ENCODE data around the gene TRPM3. TPM values are rescaled to one million over a fixed set of nuclear protein-coding genes. Genes with fewer than 3 reads are reported as not detected.

The TRPM3 gene
- total RNA-seq, 4 donors from 2014 or later: 5.2 to 8.1 (median 7.3) TPM

GRCh38 chr9:71119746-71120145 is 1.7 kb downstream of the TRPM3 start:
- DNase-seq (ENCODE audit: low spot score in 2 of 2): no peak
- Histone ChIP-seq H3K4me1 (peaks cover 0 to 13% (median 0%) of the 10 kb centered on the region in 4 donors), H3K27me3 (peaks cover 0 to 21% of the 10 kb centered on the region in 2 donors), H3K4me3 (no peak overlapping the region), H3K36me3 (no peaks in the 10 kb centered on the region), H3K27ac (no peak overlapping the region), H3K9me3 (no peaks in the 10 kb centered on the region)
- TF ChIP-seq POLR2A (IDR thresholded peaks at IDR 0.05): no peak
- no peak for TF ChIP-seq CTCF (IDR thresholded peaks at IDR 0.05)
- no peak for TF ChIP-seq EP300 (IDR thresholded peaks at IDR 0.05)
- 66 to 76% methylated on average over 2 of the region's 2 CpGs for WGBS, 2 donors

GRCh38 chr9:71118324-71118723 is 3.1 kb downstream of the TRPM3 start:
- H3K36me3 ChIP-seq: no peaks in the 10 kb centered on the region
- TF ChIP-seq CTCF (IDR thresholded peaks at IDR 0.05) (no peak), EP300 (IDR thresholded peaks at IDR 0.05) (no peak), POLR2A (IDR thresholded peaks at IDR 0.05) (no peak)

GRCh38 chr9:71115448-71115975 is 5.9 kb downstream of the TRPM3 start:
- TF ChIP-seq CTCF (IDR thresholded peaks at IDR 0.05) (no peak), EP300 (IDR thresholded peaks at IDR 0.05) (no peak), POLR2A (IDR thresholded peaks at IDR 0.05) (no peak)
- no peak for DNase-seq (ENCODE audit: low spot score in 2 of 2)
- Histone ChIP-seq H3K27ac (no peak overlapping the region), H3K9me3 (no peaks in the 10 kb centered on the region), H3K27me3 (peaks cover 0 to 2% of the 10 kb centered on the region in 2 donors), H3K4me1 (no peaks in the 10 kb centered on the region), H3K36me3 (no peaks in the 10 kb centered on the region), H3K4me3 (no peak overlapping the region)
- whole genome bisulfite sequencing, 2 donors: 41 to 45% methylated on average over 3 of the region's 3 CpGs

More at GRCh38 chr9:71118324-71118723, 3.1 kb downstream of the TRPM3 start:
- no peaks in the 10 kb centered on the region for H3K9me3 ChIP-seq
- no peak overlapping the region for H3K27ac ChIP-seq
- H3K27me3 ChIP-seq: peaks cover 0 to 21% of the 10 kb centered on the region in 2 donors
- DNase-seq (ENCODE audit: low spot score in 2 of 2): no peak
- WGBS, 2 donors: 74 to 79% methylated on average over 2 of the region's 2 CpGs
- H3K4me1 ChIP-seq: peaks cover 0 to 13% (median 0%) of the 10 kb centered on the region in 4 donors
- no peak overlapping the region for H3K4me3 ChIP-seq

GRCh38 chr9:71112866-71113265 is 8.6 kb downstream of the TRPM3 start:
- no peaks in the 10 kb centered on the region for H3K36me3 ChIP-seq
- no peak for DNase-seq (ENCODE audit: low spot score in 2 of 2)
- 66 to 79% methylated on average over 1 of the region's 1 CpG for WGBS, 2 donors
- no peak overlapping the region for H3K4me3 ChIP-seq
- no peak overlapping the region for H3K27ac ChIP-seq
- H3K4me1 ChIP-seq: no peaks in the 10 kb centered on the region
- TF ChIP-seq POLR2A (IDR thresholded peaks at IDR 0.05) (no peak), EP300 (IDR thresholded peaks at IDR 0.05) (no peak), CTCF (IDR thresholded peaks at IDR 0.05) (no peak)
- no peaks in the 10 kb centered on the region for H3K27me3 ChIP-seq
- no peaks in the 10 kb centered on the region for H3K9me3 ChIP-seq

- no peaks in the 10 kb centered on the region for H3K27me3 ChIP-seq
- 36 to 51% methylated on average over 2 of the region's 2 CpGs for WGBS, 2 donors
- H3K36me3 ChIP-seq: no peaks in the 10 kb centered on the region
- H3K9me3 ChIP-seq: no peaks in the 10 kb centered on the region
- DNase-seq (ENCODE audit: low spot score in 2 of 2): no peak
- H3K4me3 ChIP-seq: no peak overlapping the region
- TF ChIP-seq CTCF (IDR thresholded peaks at IDR 0.05): no peak
- TF ChIP-seq EP300 (IDR thresholded peaks at IDR 0.05): no peak
- no peak for TF ChIP-seq POLR2A (IDR thresholded peaks at IDR 0.05)
- H3K4me1 ChIP-seq: no peaks in the 10 kb centered on the region
- H3K27ac ChIP-seq: no peak overlapping the region
Measured at GRCh38 chr9:71108937-71109336, 12.5 kb downstream of the TRPM3 start.
